ENCODE data around the gene ARL8B. TPM values are rescaled to one million over a fixed set of nuclear protein-coding genes. Genes with fewer than 3 reads are reported as not detected.

ARL8B gene
- total and polyA plus RNA-seq, 4 donors: 20.2 to 36.2 (median 24.2) TPM

GRCh38 chr3:5210926-5211325 lies 88.8 kb downstream of the ARL8B start (continued):
- TF ChIP-seq ZBTB33 (IDR thresholded peaks at IDR 0.05) (no peak), RXRA (IDR thresholded peaks at IDR 0.05) (no peak), CTCF (IDR thresholded peaks at IDR 0.05; ENCODE audit: low read depth, low read length, missing input control) (no peak), YY1 (IDR thresholded peaks at IDR 0.05) (no peak), ATF3 (IDR thresholded peaks at IDR 0.05) (no peak), EGR1 (IDR thresholded peaks at IDR 0.05; ENCODE audit: low read depth in 2 of 2) (no peak)

- no peak for TF ChIP-seq ATF3 (IDR thresholded peaks at IDR 0.05)
- no peak for TF ChIP-seq RAD21 (IDR thresholded peaks at IDR 0.05)
- TF ChIP-seq EGR1 (IDR thresholded peaks at IDR 0.05; ENCODE audit: low read depth in 2 of 2): no peak
- no peak for TF ChIP-seq YY1 (IDR thresholded peaks at IDR 0.05)
- Histone ChIP-seq H3K4me3 (ENCODE audit: low read depth in 1 of 3, low read length in 3 of 3) (no peak overlapping the region), H3K27me3 (ENCODE audit: control insufficient read depth in 4 of 4, insufficient read depth in 4 of 4, low read length in 3 of 4) (no peaks in the 10 kb centered on the region), H3K9ac (ENCODE audit: low read depth in 1 of 2, low read length in 2 of 2) (no peak overlapping the region), H3K27ac (ENCODE audit: low read depth in 1 of 2, low read length in 2 of 2) (no peak overlapping the region), H3K9me3 (ENCODE audit: control insufficient read depth in 4 of 4, low read length in 3 of 4) (no peaks in the 10 kb centered on the region), H3K36me3 (ENCODE audit: control insufficient read depth in 4 of 4, insufficient read depth in 3 of 4, low read depth in 1 of 4, low read length in 3 of 4) (peaks cover 17 to 95% (median 90%) of the 10 kb centered on the region in 4 donors), H3K4me1 (ENCODE audit: control insufficient read depth in 4 of 4, insufficient read depth in 4 of 4, low read length in 3 of 4) (peaks cover 0 to 26% (median 18%) of the 10 kb centered on the region in 4 donors)
- DNase-seq (ENCODE audit: low spot score): no peak
- WGBS: 85% methylated on average over 9 of the region's 9 CpGs
Observed at GRCh38 chr3:5212628-5213573, 90.8 kb downstream of the ARL8B start.

- WGBS: 91% methylated on average over 7 of the region's 7 CpGs
- peaks cover 14 to 89% (median 85%) of the 10 kb centered on the region in 4 donors for H3K36me3 ChIP-seq (ENCODE audit: control insufficient read depth in 4 of 4, insufficient read depth in 3 of 4, low read depth in 1 of 4, low read length in 3 of 4)
- H3K27ac ChIP-seq (ENCODE audit: low read depth in 1 of 2, low read length in 2 of 2): no peak overlapping the region
Observed at GRCh38 chr3:5213574-5213966, 91.5 kb downstream of the ARL8B start.

More at GRCh38 chr3:5213574-5213966, 91.5 kb downstream of the ARL8B start:
- DNase-seq (ENCODE audit: low spot score): no peak
- Histone ChIP-seq H3K4me3 (ENCODE audit: low read depth in 1 of 3, low read length in 3 of 3) (no peak overlapping the region), H3K27me3 (ENCODE audit: control insufficient read depth in 4 of 4, insufficient read depth in 4 of 4, low read length in 3 of 4) (no peaks in the 10 kb centered on the region), H3K4me1 (ENCODE audit: control insufficient read depth in 4 of 4, insufficient read depth in 4 of 4, low read length in 3 of 4) (peaks cover 0 to 33% (median 24%) of the 10 kb centered on the region in 4 donors), H3K9ac (ENCODE audit: low read depth in 1 of 2, low read length in 2 of 2) (no peak overlapping the region), H3K9me3 (ENCODE audit: control insufficient read depth in 4 of 4, low read length in 3 of 4) (no peaks in the 10 kb centered on the region)
- no peak for TF ChIP-seq SP1 (IDR thresholded peaks at IDR 0.05)
- no peak for TF ChIP-seq ZBTB33 (IDR thresholded peaks at IDR 0.05)
- TF ChIP-seq HNF4A (conservative IDR thresholded peaks at IDR 0.05): no peak
- TF ChIP-seq MAX (IDR thresholded peaks at IDR 0.05): no peak
- no peak for TF ChIP-seq HNF4G (IDR thresholded peaks at IDR 0.05)
- no peak for TF ChIP-seq FOXA1 (IDR thresholded peaks at IDR 0.05)
- no peak for TF ChIP-seq FOXA2 (IDR thresholded peaks at IDR 0.05)
- TF ChIP-seq EGR1 (IDR thresholded peaks at IDR 0.05; ENCODE audit: low read depth in 2 of 2): no peak
- TF ChIP-seq JUND (IDR thresholded peaks at IDR 0.05): no peak
- no peak for TF ChIP-seq TAF1 (conservative IDR thresholded peaks at IDR 0.05)
- TF ChIP-seq RXRA (IDR thresholded peaks at IDR 0.05): no peak
- TF ChIP-seq CTCF (IDR thresholded peaks at IDR 0.05; ENCODE audit: low read depth, low read length, missing input control): no peak
- no peak for TF ChIP-seq NR2F2 (IDR thresholded peaks at IDR 0.05)

Measured in liver (tissue), 9 donors.